ENCODE data around the gene GABRR1.
A peak's percentile ranks its signal among the peaks of the same experiment; 100 is the strongest.
"Not testable (repeated sequence)": the region's sequence is repeated elsewhere in the genome, so short reads cannot be mapped to it uniquely, and the experiment has no call there.

Gene GABRR1

DNA sequence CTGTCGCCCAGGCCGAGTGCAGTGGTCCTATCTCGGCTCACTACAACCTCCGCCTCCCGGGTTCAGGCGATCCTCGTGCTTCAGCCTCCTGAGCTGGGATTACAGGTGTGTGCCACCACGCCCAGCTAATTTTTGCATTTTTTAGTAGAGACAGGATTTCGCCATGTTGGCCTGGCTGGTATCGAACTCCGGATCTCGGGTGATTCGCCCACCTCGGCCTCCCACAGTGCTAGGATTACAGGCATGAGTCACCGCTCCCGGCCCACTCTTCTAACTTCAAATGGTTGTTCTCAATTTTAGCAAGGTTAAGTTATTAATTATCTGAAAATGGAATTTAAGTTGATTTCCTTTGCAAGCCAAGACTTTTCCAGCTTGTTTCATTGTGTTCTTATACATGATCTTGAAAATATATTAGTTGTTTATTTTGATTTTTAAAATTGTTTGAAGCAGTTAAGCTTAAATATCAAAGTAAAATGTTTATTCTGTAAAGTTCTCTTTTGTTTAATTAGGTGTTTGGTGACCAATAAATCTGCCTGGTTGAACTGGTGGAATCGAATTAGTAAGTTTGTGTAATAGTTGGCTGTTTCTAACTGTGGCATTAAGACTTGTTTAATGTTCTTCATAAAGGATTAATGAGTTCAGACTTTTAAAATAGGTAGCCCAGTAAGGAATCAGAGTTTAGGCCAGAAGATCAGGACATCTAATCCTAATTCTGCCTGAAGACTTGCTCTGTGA is 69.0 kb downstream of the GABRR1 start:
- DNase-seq: no peak

DNA sequence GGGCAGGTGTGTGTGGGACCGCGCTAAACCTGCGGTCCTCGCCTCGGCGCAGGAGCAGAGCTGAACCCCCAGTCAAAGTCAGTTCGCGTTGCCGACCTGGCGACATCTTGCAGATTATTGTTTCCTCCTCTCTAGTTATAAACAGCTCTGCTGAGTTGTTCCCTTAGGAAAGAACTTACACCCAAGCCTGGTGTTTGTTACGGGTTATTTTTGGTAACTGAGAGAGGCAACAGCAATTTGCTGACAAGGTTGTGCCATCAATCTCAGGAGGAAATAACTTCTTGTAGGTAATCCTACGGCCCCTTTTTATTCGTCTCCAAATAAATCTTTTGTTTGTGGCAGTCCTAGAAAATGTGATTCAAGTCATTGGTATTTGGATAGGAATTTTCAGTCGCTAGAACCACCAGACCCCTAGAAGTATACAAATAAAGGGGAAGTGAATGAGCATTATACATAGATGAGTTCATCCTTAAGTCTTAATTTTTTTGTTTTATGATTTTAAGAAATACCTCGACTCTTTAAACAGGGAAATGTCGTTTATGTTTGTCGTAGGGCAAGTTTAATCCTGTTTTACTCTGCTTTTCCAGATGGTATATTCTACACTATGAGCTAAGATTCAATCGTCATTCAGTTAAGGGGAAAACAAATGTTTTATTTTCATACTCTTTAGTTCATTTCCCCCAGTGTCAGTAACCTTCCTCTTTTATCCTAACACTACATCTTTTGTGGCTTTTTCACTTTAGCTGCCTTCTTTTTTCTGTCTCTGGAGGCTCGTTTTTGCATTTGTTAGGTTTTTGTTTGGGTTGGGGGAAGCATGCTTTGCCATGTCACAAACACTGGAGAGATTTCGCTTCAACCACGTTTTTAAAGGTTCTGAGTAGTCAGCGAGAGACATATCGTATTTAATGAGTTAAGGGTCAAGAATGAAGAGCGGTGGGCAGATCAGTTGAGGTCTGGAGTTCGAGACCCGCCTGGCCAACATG is 70.1 kb downstream of the GABRR1 start:
- DNase-seq: no peak

DNA sequence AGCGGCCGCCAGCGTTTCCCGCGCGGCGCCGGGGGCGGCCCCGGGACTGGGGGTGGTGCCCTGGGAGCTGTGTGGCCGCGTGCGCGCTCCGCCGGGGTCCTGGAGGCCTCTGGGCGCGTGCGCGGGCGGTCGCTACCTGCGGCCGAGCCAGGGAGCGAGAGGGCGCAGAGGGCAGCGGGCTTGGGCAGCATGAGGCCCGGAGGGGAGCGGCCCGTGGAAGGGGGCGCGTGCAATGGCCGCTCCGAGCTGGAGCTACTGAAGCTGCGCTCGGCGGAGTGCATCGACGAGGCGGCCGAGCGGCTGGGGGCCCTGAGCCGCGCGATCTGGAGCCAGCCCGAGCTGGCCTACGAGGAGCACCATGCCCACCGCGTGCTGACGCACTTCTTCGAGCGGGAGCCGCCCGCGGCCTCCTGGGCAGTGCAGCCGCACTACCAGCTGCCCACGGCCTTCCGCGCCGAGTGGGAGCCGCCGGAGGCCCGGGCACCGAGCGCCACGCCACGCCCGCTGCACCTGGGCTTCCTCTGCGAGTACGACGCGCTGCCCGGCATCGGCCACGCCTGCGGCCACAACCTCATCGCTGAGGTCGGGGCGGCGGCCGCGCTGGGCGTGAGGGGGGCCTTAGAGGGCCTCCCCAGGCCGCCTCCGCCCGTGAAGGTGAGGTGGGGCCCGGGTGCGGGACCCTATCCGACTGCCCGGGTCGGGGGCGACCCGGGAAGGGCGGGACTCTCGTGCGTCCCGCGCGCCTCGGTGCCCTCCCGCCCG is 71.0 kb downstream of the GABRR1 start, which contains the start of gene PM20D2:
TSS of gene PM20D2 (plus strand) at position 100 of the 762 bp plus-strand sequence. CDS start at position 190, 90 bp downstream.
- peak; percentile 61 to 72 for DNase-seq

DNA sequence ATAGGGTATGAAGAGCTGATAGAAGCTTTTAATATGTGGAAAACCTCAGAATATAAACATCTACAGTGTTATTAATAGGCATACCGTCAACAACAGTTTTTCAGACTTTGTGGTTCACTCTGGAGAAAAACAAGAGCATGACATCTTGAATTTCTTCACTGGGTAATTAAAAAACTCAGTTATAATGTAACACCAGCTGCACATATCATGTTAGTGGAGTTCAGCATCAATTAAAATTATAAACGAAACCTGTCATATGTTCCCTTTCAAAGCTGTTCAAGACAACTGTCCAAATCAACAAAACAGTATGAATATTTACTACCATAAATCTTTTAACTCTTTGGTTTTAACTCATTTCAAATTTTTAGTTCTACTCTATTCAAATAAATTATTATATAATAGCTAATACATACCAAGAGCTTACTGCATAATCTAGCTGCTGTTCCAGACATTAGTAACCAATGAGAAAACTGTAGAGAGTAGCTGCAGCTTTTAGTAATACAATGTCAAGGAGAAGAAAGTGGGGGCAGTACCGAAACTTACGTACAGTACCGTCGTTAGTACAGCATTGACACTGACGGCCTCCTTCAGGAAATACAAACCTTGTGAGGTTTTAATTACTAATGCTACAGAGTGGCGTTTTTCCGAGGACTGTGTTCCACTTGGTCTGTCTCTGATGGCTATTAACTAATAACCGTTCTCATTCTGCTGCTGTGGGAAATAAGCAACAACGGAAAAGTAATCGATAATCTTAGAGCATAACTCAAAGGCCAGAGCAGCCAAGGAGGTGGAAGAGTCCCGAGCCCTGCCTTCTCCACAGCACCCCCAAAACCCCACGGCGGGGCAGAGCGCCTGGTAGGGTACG is 71.8 kb downstream of the GABRR1 start:
- DNase-seq: peak; percentile 51 to 69

DNA sequence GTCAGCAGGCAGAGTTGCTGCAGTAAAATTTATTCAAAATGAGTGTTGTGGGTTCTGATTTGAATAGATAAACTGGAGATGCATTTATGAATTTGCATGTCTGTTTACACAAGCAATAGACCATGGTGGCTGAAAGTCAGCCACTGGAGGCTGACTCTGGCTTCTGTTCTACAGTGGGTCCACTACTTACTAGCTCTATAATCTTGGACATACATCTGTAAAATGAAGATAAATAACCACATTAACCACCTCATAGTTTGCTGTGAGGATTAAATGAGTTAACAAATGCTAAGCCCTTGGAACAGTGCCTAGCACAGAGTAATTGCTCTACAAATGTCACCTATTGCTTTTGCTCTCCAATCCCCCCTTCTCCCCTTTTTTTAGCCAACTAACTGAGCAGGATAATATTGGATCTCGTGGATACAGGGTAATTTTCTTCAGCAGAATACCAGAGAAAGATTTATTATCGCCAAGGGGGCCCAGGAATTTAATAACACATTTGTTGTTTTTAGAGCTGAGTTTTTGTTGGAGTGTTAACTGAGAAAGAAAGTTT is 72.7 kb downstream of the GABRR1 start:
- DNase-seq: no peak

DNA sequence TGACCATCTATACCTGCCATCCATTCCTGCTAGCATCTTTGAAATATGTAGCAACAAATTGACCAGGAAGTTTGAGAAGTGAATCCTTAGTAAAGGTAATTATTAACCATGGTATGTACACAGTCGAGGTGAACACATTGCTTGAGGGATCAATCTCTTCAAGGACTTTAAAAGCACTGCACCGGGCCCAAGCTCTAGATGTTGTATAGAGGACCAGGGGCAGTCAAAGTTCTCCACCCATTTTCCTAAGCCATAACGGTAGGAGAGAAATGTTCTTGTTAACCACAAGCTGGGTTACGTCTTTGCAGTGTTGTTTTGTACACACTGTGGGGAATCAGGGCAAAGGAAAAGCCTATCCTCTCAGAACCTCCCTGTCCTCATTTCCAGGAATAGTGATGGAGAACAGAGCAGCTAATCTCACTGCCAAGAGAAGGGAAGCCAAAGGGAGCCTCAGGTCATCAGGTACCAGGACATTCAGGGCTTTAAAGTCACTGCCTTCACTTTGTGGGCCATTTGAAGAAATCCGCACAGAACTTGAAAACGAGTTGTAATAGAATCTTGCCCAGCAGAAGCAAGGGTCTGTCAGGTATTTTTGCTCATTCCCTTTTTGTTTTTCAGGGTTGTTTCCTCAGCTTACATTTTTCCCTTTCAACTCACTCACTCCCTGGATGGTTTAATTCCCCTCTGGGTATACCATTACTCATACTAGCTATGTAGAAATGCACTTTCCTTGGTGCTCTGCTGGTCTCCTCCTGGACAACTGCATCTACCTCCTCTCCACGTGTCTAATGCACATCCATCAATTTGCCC is 76.6 kb downstream of the GABRR1 start:
- no peak for DNase-seq

DNA sequence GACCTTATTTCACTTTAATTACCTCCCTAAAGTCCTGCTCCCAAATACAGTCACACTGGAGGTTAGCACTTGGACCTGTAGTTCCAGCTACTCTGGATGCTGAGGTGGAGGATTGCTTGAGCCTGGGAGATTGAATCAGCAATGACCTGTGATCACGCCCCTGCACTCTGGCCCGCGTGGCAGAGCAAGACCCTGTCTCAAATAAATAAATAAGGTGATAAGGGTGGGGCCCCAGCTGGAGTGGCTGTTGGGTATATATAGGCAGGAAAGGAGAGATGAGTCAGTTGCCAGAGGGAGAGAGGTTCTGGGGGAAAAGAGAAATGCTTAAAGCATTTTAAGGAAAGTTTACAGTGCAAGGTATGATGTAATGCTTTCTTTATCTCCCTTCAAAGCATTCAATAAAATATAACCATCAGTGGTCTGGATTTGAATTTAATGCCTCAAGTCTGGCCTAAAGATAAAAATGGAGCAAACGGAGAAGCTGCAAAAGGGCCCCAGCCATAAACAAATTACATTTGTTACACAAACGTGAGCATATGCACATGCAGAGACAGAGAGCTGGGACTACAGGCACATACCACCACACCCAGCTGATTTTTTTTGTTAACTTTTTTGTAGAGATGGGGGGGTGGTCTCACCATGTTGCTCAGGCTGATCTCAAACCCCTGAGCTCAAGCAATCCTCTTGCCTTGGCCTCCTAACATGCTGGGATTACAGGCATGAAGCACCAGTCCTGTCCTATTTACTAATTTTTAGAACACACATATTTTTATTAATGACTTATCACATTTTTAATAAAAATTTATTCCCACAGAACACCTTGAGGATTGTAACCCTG is 77.4 kb downstream of the GABRR1 start:
- DNase-seq: no peak

DNA sequence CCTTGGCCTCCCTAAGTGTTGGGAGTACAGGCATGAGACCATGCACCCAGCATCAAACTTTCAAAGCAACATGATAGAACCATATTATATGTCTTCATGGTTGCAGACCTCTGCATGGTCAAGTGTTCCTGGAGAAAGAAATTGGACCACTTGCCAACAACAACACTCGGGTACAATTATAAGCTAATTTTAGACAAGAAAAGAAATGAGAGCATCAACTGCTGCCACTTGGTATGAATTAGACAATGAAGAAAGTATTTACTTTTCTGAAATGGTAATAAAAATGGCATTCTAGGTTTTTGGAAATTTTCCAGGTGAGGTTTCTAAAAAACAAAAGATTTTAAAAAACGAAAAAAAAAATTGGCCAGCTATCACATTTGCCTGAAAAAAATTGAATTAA is 79.0 kb downstream of the GABRR1 start:
- DNase-seq: no peak

DNA sequence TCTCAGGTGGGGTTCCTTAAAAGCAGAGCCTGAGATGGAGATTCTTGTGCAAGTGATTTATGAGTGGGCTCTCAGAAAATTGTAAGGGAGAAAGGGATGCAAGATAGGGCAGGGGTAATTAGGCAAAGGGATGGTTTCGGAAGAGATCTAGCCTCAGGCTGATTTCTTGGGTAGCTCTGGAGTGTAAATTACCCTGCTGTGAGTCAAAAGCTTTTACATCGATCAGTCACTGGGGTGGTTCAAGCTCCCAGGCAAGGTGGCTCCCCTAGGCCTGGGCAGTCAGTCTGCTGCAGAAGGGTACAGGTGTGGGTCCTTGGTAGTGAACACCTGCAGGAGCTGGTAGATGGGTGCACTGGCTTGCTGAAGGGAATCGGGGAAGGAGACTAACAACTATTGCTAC is 82.4 kb downstream of the GABRR1 start:
- DNase-seq: no peak

DNA sequence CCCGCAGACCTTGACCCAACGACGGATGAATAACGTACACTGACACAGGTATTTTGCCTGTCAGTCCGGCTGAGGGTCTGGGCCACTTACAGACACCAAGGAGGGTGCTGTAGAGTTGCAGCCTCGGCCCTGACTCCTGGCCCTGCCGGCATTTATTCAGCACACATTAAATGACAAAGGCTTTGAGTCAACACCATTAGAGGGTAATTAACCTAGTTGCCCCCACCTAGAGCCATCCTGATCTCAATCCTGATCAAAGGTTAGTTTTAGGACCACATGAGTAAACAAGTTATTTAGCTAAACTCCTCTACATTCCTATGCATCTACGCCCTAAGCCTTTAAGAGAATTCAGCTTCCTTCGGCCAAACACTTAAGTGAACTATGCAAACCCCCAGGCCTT is 83.2 kb downstream of the GABRR1 start:
- DNase-seq: no peak

DNA sequence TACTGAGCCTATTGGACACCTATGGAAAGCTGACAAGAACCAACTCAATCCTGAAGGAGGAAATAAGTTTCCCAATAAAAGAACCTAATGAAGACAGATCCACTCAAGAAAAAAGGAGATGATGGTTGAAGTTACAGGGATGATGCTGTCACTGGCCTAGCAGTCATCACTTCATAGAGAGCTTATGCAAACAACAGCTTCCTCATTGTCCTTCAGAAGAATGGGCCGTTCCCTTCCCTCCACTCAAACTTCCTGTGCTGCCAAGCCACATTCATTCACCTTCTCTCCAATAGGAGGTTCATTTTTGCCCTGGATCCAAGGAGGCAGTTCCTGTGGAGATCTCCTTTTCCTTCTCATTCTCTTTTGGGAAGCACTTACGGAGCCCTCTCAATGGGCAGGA is 85.1 kb downstream of the GABRR1 start:
- no peak for DNase-seq

DNA sequence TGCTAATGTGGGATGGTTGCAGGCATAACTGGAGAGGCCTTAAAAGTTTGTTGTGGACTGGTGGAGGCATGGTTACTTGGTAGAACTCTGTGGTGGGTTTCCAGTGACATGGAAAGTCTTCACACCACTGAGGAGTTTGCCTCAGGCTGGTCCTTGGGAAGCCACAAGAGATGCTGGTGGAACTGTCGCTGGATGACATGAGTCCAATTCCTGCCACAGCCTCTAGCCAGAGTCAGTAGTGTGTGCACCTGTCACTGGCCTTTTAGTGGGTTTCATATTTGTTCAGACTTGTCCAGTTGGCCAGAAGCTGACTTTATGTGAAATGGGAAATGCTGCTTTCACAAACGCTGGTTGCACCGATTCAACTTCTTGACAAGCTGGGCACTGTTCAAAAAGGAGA is 85.6 kb downstream of the GABRR1 start:
- DNase-seq: no peak

DNA sequence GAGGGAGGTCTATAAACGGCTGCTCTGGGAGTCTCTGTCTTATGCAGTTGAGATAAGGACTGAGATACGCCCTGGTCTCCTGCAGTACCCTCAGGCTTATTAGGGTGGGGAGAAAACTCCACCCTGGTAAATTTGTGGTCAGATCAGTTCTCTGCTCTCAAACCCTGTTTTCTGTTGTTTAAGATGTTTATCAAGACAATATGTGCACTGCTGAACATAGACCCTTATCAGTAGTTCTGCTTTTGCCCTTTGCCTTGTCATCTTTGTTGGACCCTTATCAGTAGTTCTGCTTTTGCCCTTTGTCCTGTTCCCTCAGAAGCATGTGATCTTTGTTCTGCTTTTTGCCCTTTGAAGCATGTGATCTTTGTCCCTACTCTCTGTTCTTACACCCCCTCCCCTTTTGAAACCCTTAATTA is 88.9 kb downstream of the GABRR1 start:
- not testable (repeated sequence) for DNase-seq

All from CD4-positive, alpha-beta T cell treated with Interferon alpha-2 for 1 hour (primary cell).